GM20431 (cell line): ENCODE data around the gene RNF114.
"Not testable (repeated sequence)": the region's sequence is repeated elsewhere in the genome, so short reads cannot be mapped to it uniquely, and the experiment has no call there.

Source experiments
- in situ Hi-C: fragments of 300-500 bp; cut with MseI, MboI; formaldehyde crosslinking; loops from one replicate; pipeline ENCODE4 v1.15.0; 2020; ENCODE audit warnings: low sequenced_read_pairs; ENCODE audit not compliant: unreplicated experiment

The RNF114 gene

GRCh38 chr20:49924247-49924646 lies 11.9 kb upstream of the RNF114 start:
- in situ Hi-C loops = no loop called here

DNA sequence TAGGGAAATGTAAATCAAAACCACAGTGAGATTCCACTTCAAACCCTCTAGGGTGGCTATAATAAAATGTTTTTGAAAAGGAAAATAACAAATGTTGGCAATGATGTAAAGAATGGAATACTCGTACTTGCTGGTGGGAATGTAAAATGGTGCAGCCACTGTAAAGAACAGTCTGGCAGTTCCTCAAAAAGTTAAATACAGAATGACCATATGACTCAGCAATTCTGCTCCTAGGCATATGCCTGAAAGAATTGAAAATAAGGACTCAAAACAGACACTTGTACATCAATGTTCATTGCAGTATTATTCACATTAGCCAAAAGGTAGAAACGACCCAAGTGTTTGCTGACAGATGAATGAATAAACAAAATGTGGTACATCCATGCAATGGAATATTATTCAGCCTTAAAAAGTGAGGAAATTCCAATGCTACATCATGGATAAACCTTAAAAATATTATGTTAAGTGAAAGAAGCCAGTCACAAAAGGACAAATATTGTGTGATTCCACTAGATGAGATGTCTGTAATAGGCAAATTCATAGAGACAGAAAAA lies 10.2 kb upstream of the RNF114 start:
- in situ Hi-C loops = no loop called here

DNA sequence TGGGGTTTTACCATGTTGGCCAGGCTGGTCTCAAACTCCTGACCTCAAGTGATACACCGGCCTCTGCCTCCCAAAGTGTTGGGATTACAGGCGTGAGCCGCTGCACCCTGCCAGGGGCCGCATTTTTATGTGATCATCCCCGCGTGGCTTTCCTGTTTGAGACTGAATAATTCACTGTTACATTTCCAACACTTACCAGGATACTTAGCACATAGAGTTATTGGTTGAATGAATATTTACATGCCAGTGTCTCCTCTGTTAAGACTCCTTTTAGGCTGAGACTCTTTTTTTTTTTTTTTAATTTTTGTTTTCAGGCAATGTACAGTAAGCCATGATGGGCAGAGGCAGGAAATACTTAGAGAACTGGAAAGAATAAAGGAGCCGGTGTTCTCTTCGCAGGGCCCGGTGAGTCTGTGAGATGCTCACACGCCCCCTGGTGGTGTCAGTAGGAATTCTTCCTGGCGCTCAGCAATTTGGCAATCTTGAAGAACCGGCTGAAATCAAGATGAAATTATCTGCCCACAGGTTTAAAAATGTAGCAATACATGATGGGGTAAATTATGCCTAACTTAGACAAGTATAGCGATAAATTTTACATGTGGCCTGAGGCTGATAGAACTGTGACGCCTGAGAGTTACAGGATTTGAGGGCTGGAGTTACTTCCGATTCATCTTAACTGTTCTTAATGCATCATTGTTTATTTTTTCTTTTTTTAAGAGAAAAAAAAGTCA lies 7.6 kb upstream of the RNF114 start:
- in situ Hi-C loops = no loop called here

DNA sequence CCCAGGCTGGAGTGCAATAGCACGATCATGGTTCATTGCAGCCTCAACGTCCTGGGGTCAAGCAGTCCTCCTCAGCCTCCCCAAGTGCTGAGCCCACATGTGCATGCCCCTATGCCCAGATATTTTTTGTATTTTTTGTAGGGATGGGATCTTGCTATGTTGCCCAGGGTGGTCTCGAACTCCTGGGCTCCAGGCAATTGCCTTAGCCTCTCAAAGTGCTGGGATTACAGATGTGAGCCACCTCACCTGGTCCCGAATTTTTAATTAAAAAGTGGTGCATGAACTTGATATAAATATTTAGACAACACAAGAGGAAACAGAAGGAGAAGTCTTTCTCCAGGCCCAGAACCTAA lies 7.1 kb upstream of the RNF114 start:
- in situ Hi-C loops = no loop called here

DNA sequence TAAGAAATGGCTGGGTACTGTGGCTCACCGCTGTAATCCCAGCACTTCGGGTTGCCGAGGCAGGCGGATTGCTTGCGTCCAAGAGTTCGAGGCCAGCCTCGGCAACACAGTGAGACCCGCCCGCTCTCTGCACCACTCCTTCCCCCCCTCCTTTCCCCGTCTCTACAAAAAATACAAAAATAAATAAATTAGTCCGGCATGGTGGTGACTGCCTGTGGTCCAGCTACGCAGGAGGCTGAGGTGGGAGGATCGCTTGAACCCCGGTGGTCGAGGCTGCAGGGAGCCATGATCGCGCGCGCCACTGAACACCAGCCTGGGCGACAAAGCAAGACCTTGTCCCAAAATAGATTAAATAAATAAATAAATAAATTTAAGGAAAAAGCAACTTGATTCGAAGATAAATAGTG lies 448 bp upstream of the RNF114 start:
- in situ Hi-C loops = no loop called here

DNA sequence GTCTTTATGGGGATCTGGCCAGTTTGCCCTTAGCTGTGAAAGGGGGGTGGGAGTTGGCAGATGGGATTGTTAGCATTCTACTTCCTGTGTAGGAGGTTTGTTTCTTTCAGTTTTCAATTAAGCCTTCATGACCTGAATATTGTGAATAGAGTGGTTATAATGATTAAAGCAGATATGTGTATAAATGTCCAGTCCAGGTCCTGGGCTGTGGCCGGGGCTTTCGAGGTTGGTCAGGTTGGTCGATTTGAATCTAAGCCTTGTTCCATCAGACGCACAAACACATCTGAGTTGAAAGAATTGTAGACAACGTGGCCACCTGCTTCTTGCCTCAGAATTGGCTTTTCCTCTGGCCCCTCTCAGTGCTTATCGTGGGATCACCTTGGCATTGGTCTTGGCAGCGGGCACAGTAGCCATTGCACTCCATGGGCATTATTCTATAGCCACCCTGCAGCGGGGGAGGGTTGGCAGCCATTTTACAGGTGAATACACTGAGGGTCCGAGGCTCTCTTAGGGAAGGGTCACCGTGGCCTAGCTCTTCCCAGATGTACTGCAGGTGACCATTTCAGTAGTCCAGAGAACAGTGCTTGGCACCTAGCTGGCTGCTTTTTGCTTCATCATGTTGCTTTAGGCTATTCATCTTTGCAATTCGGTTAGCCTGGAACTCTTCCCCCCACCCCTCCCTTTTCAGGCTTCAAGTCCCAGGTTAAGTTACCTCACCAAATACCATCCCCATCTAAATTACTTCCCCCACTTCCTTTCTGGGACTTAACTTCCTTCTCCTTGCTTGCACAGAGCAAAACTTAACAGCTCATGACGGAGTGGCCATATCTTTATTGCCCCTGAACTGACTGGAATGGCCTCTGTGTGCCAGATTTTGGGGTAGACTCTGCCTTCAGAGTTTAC lies 1.1 kb downstream of the RNF114 start:
- in situ Hi-C loops = no loop called here

- in situ Hi-C loops = no loop called here
Measured at GRCh38 chr20:49938173-49939163, 2.3 kb downstream of the RNF114 start.

DNA sequence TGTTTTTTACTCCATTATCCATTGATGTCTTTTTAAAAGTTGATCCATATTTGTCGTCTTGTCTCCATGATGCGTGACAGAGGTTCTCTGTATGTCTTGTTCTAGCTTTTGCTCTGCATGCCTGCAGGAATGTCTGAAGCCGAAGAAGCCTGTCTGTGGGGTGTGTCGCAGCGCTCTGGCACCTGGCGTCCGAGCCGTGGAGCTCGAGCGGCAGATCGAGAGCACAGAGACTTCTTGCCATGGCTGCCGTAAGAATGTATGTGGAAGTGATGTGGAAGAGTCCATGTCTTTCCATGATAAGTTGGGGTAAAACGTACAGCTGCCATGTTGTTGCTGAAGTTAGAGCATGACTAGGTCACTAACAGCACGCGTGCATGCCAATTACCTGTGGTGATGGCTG lies 5.3 kb downstream of the RNF114 start:
- in situ Hi-C loops = no loop called here

DNA sequence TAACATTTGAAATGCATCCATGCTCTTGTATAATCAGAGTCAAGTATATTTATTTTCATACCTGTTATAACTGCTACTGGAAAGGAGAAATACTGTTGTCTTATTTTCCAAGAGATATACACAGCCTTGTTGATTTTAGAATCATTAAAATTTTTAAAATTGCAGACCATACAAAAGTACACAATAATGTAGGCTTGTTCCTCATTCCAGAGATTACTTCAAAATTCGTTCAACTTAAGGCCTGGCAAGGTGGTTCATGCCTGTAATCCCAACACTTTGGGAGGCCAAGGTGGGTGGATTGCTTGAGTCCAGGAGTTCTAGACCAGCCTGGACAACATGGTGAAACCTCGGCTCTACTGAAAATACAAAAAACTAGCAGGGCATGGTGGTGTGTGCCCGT lies 6.1 kb downstream of the RNF114 start:
- in situ Hi-C loops = no loop called here

DNA sequence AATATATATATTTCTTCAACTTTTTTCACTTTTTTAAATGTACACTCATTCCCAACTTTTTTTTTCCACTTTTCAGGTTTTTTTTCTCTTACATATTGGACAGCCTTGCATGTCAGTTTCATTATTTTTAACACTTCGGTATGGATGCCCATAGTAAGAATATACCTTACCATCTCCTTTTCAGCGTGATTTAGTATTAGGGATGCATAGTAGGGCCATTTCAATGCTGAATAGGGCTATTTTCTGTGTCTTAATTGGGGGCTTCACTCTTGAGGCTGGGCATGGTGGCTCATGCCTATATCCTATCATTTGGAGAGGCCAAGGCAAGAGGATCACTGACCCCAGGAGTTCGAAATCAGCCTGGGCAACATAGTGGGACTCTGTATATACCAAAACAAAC lies 6.7 kb downstream of the RNF114 start:
- in situ Hi-C loops = no loop called here

DNA sequence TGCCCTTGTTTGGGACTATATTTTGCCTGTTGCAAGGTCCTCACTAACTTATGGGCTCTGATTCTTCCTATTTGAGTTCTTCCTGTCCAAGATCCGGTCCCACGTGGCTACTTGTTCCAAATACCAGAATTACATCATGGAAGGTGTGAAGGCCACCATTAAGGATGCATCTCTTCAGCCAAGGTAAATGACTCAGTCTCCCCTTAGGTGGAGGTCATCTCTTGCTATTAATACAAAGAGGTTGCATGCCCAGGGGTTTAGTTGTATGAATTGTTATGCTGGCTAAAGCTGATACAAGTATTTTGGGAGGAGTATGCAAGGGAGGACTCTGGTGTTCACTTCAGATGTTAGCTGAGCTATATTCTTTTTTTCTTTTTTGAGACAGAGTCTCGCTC lies 9.1 kb downstream of the RNF114 start:
- in situ Hi-C loops = no loop called here

GRCh38 chr20:49945701-49946477 lies 9.7 kb downstream of the RNF114 start:
- in situ Hi-C loops = no loop called here

GRCh38 chr20:49948178-49948577 lies 12.0 kb downstream of the RNF114 start:
- in situ Hi-C loops = no loop called here

- in situ Hi-C loops = no loop called here
Measured at GRCh38 chr20:49948809-49949507, 12.8 kb downstream of the RNF114 start.

GRCh38 chr20:49951151-49951550 lies 15.0 kb downstream of the RNF114 start:
- in situ Hi-C loops = no loop called here

GRCh38 chr20:49955167-49955566 lies 19.0 kb downstream of the RNF114 start:
- in situ Hi-C loops = no loop called here

DNA sequence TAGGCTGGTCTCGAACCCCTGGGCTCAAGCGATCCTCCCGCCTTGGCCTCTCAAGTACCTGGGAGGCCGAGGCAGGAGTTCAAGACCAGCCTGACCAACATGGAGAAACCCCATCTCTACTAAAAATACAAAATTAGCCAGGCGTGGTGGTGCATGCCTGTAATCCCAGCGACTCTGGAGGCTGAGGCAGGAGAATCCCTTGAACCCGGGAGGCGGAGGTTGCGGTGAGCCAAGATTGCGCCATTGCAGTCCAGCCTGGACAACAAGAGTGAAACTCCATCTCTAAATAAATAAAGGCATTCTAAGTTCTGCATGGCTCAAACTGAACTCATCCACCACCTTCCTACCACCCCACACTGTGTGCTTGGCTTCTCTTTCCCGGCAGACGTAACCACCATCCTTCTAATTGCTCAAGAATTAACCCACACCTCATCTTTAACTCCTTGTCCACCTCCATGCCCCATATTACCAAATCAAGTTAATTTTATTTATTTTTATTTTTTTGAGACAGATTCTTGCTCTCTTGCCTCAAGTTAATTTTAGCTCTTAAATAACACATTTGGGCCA lies 19.7 kb downstream of the RNF114 start:
- in situ Hi-C loops = not testable (repeated sequence)

- in situ Hi-C loops = no loop called here
Measured at GRCh38 chr20:49956689-49957088, 20.5 kb downstream of the RNF114 start.
